OCI-LY1 (cell line): Measurements from ENCODE around the gene MT1A.

ENCODE experiments used
- H2AFZ ChIP-seq: fragments of 200-600 bp; sonication (generic), shearing (Covaris generic); 2 replicates; pipeline ENCODE4 v1.6.0; 2014; ENCODE audit warnings: antibody characterized with exemption, mild to moderate bottlenecking, low read length
- H3F3A ChIP-seq: fragments of 200-600 bp; sonication (generic), shearing (Covaris generic); 2 replicates; pipeline ENCODE4 v1.6.0; 2014; ENCODE audit warnings: mild to moderate bottlenecking, antibody characterized with exemption, low read length, moderate library complexity; ENCODE audit not compliant: insufficient read depth
- H3K27ac ChIP-seq: fragments of 200-600 bp; sonication (generic); 2 replicates; pipeline ENCODE4 v1.5.1; 2014; ENCODE audit warnings: low read length, mixed run types, mild to moderate bottlenecking, low read depth; ENCODE audit not compliant: poor library complexity, severe bottlenecking
- H3K27me3 ChIP-seq: fragments of 200-600 bp; sonication (generic); 2 replicates; pipeline ENCODE4 v1.6.0; 2014; ENCODE audit warnings: antibody characterized with exemption, mild to moderate bottlenecking, low read length, moderate library complexity; ENCODE audit not compliant: insufficient read depth
- H3K36me3 ChIP-seq: fragments of 200-600 bp; sonication (generic); 2 replicates; pipeline ENCODE4 v1.6.1; 2014; ENCODE audit warnings: mild to moderate bottlenecking, antibody characterized with exemption, low read length, moderate library complexity, mixed read lengths; ENCODE audit not compliant: insufficient read depth
- H3K4me1 ChIP-seq: fragments of 200-600 bp; sonication (generic); 2 replicates; pipeline ENCODE4 v1.5.1; 2014; ENCODE audit warnings: mild to moderate bottlenecking, low read length, moderate library complexity; ENCODE audit not compliant: insufficient read depth, severe bottlenecking
- H3K4me2 ChIP-seq: fragments of 200-600 bp; sonication (generic), shearing (Covaris generic); 2 replicates; pipeline ENCODE4 v1.6.1; 2014; ENCODE audit warnings: low read length
- H3K4me3 ChIP-seq: fragments of 200-600 bp; sonication (generic); 2 replicates; pipeline ENCODE4 v1.5.1; 2014; ENCODE audit warnings: low read length, low read depth, mild to moderate bottlenecking, mixed read lengths; ENCODE audit not compliant: poor library complexity, severe bottlenecking
- H3K79me2 ChIP-seq: fragments of 200-600 bp; shearing (Covaris generic); 2 replicates; pipeline ENCODE4 v1.6.1; 2016; ENCODE audit warnings: mixed run types, low read length, mixed read lengths; ENCODE audit not compliant: insufficient read depth
- H3K9ac ChIP-seq: fragments of 200-600 bp; sonication (generic), shearing (Covaris generic); 2 replicates; pipeline ENCODE4 v1.6.1; 2014; ENCODE audit warnings: mild to moderate bottlenecking, low read length, mixed read lengths
- H3K9me2 ChIP-seq: fragments of 200-600 bp; sonication (generic), shearing (Covaris generic); 2 replicates; pipeline ENCODE4 v1.6.1; 2014; ENCODE audit warnings: low read depth, mild to moderate bottlenecking, low read length, mixed read lengths
- H3K9me3 ChIP-seq: fragments of 200-600 bp; shearing (Covaris generic); 2 replicates; pipeline ENCODE4 v1.6.1; 2014; ENCODE audit warnings: low read length, mixed read lengths
- H4K20me1 ChIP-seq: fragments of 200-600 bp; sonication (generic), shearing (Covaris generic); 2 replicates; pipeline ENCODE4 v1.6.0; 2016; ENCODE audit warnings: mild to moderate bottlenecking, low read length; ENCODE audit not compliant: insufficient read depth
- EZH2 ChIP-seq: fragments of 200-600 bp; sonication (generic), shearing (Covaris generic); IDR thresholded peaks from 2 replicates; pipeline ENCODE4 v1.8.0; 2017; ENCODE audit warnings: borderline replicate concordance, mixed run types, mild to moderate bottlenecking, antibody characterized with exemption, low read length, moderate library complexity, mixed read lengths
- TF ChIP-seq, protein P1 (sequence below): fragments of 200-600 bp; sonication (generic), shearing (Covaris generic); IDR thresholded peaks from 2 replicates; pipeline ENCODE4 v1.5.1; 2017; ENCODE audit warnings: mild to moderate bottlenecking, antibody characterized with exemption, low read length, moderate library complexity, mixed read lengths

MT1A gene

DNA sequence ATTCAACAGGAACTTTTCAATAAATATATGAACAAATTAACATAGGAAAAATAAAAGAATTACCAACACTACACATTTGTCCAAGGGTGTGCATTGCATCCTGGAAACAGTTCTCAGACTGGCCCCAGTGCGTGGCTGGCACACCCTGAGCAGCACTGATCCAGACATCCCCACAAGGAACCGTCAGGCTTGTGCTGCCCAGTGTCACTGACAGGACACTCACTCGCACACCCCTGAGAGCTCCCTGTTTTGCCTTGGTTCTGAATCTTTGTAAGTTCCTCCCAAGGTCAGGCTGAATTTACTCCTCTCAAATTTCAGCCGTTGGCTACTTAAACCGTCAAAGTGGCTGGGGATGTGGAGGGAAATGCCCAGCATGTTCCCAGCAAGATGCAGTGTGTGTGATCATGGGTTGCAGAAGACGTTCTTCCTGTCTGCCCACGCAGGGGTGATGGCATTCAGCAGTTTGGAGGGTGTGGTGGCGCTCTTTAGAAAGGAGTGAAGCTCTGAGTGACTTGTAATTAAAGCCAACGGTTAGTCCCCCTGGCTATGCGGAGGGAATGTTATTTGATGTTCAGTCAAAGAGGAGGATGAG is 28.4 kb upstream of the MT1A start:
- Histone ChIP-seq H3K9me2 (no peaks in the 10 kb centered on the region), H2AFZ (no peak overlapping the region), H4K20me1 (no peaks in the 10 kb centered on the region), H3K27me3 (no peaks in the 10 kb centered on the region), H3K4me1 (peaks cover 28% of the 10 kb centered on the region), H3F3A (no peaks in the 10 kb centered on the region), H3K9ac (no peak overlapping the region; the same call in 1 of the 2 replicates), H3K79me2 (no peaks in the 10 kb centered on the region), H3K27ac (no peak overlapping the region), H3K36me3 (no peaks in the 10 kb centered on the region), H3K4me3 (no peak overlapping the region), H3K9me3 (no peaks in the 10 kb centered on the region), H3K4me2 (peak overlapping the region; percentile 98)
- TF ChIP-seq, protein P1, sequence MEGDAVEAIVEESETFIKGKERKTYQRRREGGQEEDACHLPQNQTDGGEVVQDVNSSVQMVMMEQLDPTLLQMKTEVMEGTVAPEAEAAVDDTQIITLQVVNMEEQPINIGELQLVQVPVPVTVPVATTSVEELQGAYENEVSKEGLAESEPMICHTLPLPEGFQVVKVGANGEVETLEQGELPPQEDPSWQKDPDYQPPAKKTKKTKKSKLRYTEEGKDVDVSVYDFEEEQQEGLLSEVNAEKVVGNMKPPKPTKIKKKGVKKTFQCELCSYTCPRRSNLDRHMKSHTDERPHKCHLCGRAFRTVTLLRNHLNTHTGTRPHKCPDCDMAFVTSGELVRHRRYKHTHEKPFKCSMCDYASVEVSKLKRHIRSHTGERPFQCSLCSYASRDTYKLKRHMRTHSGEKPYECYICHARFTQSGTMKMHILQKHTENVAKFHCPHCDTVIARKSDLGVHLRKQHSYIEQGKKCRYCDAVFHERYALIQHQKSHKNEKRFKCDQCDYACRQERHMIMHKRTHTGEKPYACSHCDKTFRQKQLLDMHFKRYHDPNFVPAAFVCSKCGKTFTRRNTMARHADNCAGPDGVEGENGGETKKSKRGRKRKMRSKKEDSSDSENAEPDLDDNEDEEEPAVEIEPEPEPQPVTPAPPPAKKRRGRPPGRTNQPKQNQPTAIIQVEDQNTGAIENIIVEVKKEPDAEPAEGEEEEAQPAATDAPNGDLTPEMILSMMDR = peak; percentile 8; the same call in 1 of the 2 replicates
- TF ChIP-seq EZH2 = no peak

GRCh38 chr16:56610609-56611111 is 27.8 kb upstream of the MT1A start:
- TF ChIP-seq, protein P1 = no peak
- no peak for TF ChIP-seq EZH2
- no peaks in the 10 kb centered on the region for H3K27me3 ChIP-seq
- no peaks in the 10 kb centered on the region for H3K79me2 ChIP-seq
- no peak overlapping the region for H2AFZ ChIP-seq
- no peaks in the 10 kb centered on the region for H3K9me2 ChIP-seq
- no peaks in the 10 kb centered on the region for H3K9me3 ChIP-seq
- no peak overlapping the region for H3K9ac ChIP-seq
- peaks cover 28% of the 10 kb centered on the region for H3K4me1 ChIP-seq
- no peaks in the 10 kb centered on the region for H3K36me3 ChIP-seq
- H3K27ac ChIP-seq = no peak overlapping the region
- no peaks in the 10 kb centered on the region for H3F3A ChIP-seq
- H4K20me1 ChIP-seq = no peaks in the 10 kb centered on the region
- H3K4me2 ChIP-seq = no peak overlapping the region
- H3K4me3 ChIP-seq = no peak overlapping the region

- Histone ChIP-seq H3K9me2 (no peaks in the 10 kb centered on the region), H3K4me2 (no peak overlapping the region), H2AFZ (no peak overlapping the region), H3K9me3 (no peaks in the 10 kb centered on the region), H3K27me3 (no peaks in the 10 kb centered on the region), H3K4me3 (no peak overlapping the region), H3F3A (no peaks in the 10 kb centered on the region), H3K36me3 (no peaks in the 10 kb centered on the region), H3K9ac (no peak overlapping the region), H3K27ac (no peak overlapping the region), H3K4me1 (peaks cover 28% of the 10 kb centered on the region), H3K79me2 (no peaks in the 10 kb centered on the region), H4K20me1 (no peaks in the 10 kb centered on the region)
- no peak for TF ChIP-seq EZH2
- TF ChIP-seq, protein P1 = no peak
These were observed 27.1 kb upstream of the MT1A start for GRCh38 chr16:56611281-56611833.
